HCT116 (cell line): ENCODE results near the gene ARHGAP40. TPM values are rescaled to one million over a fixed set of nuclear protein-coding genes. Genes with fewer than 3 reads are reported as not detected.

ENCODE experiments used
- ATAC-seq: fragments of 200-7000 bp; cut with Tn5 transposase; 2 replicates; pipeline ENCODE4 v1.9.1; 2020; ENCODE audit warnings: mild to moderate bottlenecking, moderate library complexity
- BruUV-seq: library from RNA; stranded (reverse); fragments of 400-500 nt; replicated peaks from 2 replicates; lab custom pipeline; 2021; lab: Mats Ljungman, UMichigan
- CTCF ChIA-PET: fragments of 300-600 bp; sonication (Branson Sonifier 250); formaldehyde crosslinking; loops from one replicate; lab custom pipeline; 2021; ENCODE audit warnings: antibody characterized with exemption; lab: Charles Lee
- POLR2A ChIA-PET: fragments of 300-600, 350-600 bp; sonication (Branson Sonifier 250); formaldehyde crosslinking; loops from one replicate; lab custom pipeline; 2021; ENCODE audit warnings: antibody characterized with exemption; lab: Charles Lee
- RAD21 ChIA-PET, 2 experiments: fragments of 300-600 bp; sonication (Branson Sonifier 250); formaldehyde crosslinking; loops; one replicate each; lab custom pipeline; 2023; ENCODE audit warnings: low total read pairs in 2 of 2; ENCODE audit not compliant: uncharacterized antibody in 2 of 2, unreplicated experiment in 2 of 2, low non-redundant PET in 1 of 2; lab: Charles Lee
- DNase-seq: peaks from one replicate; pipeline ENCODE4 v3.0.0-alpha.2; 2010; ENCODE audit warnings: low read depth, low spot score
- H2AFZ ChIP-seq: fragments of 200-600 bp; shearing (Covaris generic), sonication (generic); 2 replicates; pipeline ENCODE4 v1.6.1; 2017; ENCODE audit warnings: low read depth, mixed run types, mixed read lengths, antibody characterized with exemption, low read length; ENCODE audit not compliant: poor library complexity, severe bottlenecking
- H3K27ac ChIP-seq: 2 replicates; pipeline ENCODE4 v1.5.1; 2012; ENCODE audit warnings: low read depth, low read length
- H3K27me3 ChIP-seq: fragments of 200-600 bp; sonication (generic); 2 replicates; pipeline ENCODE4 v1.6.1; 2016; ENCODE audit warnings: mixed run types, low read length, mixed read lengths; ENCODE audit not compliant: insufficient read depth
- H3K36me3 ChIP-seq, 2 experiments: fragments of 200-500 bp in 1 of 2; fragments of 200-600 bp in 1 of 2; sonication (Bioruptor generic) in 1 of 2; sonication (generic) in 1 of 2; 2 replicates each; pipeline versions ENCODE4 v1.5.1 to v1.6.1; 2014 to 2016; ENCODE audit warnings: low read length in 2 of 2, inconsistent platforms in 1 of 2, mixed read lengths in 1 of 2, mixed run types in 1 of 2; ENCODE audit not compliant: insufficient read depth in 2 of 2, control insufficient read depth in 1 of 2
- H3K4me1 ChIP-seq, 2 experiments: fragments of 200-600 bp in 1 of 2; sonication (generic) in 1 of 2; 2 replicates each; pipeline versions ENCODE4 v1.5.1 to v1.6.1; 2012 to 2017; ENCODE audit warnings: low read length in 2 of 2, inconsistent platforms in 1 of 2, mild to moderate bottlenecking in 1 of 2, mixed read lengths in 1 of 2, mixed run types in 1 of 2, moderate library complexity in 1 of 2; ENCODE audit not compliant: insufficient read depth in 2 of 2, control insufficient read depth in 1 of 2
- H3K4me2 ChIP-seq: fragments of 200-600 bp; sonication (generic); 2 replicates; pipeline ENCODE4 v1.6.1; 2017; ENCODE audit warnings: mixed run types, low read length, mixed read lengths
- H3K4me3 ChIP-seq, 2 experiments: fragments of 200-600 bp in 1 of 2; sonication (generic) in 1 of 2; replicated peaks in 1 of 2; 2 replicates each; pipeline ENCODE4 v1.5.1; 2011 to 2016; ENCODE audit warnings: low read length in 2 of 2, control low read depth in 1 of 2, low read depth in 1 of 2, mild to moderate bottlenecking in 1 of 2, mixed read lengths in 1 of 2, mixed run types in 1 of 2
- H3K79me2 ChIP-seq: fragments of 200-600 bp; sonication (generic); 2 replicates; pipeline ENCODE4 v1.6.1; 2017; ENCODE audit warnings: mild to moderate bottlenecking, mixed run types, low read length, moderate library complexity, mixed read lengths; ENCODE audit not compliant: insufficient read depth
- H3K9ac ChIP-seq: fragments of 200-600 bp; sonication (generic); 2 replicates; pipeline ENCODE4 v1.6.1; 2016; ENCODE audit warnings: low read length, mixed read lengths
- H3K9me2 ChIP-seq: fragments of 200-600 bp; sonication (generic), shearing (Covaris generic); 2 replicates; pipeline ENCODE4 v1.6.1; 2017; ENCODE audit warnings: mixed run types, mild to moderate bottlenecking, moderate library complexity; ENCODE audit not compliant: insufficient read depth
- H3K9me3 ChIP-seq, 2 experiments: fragments of 200-500 bp in 1 of 2; fragments of 200-600 bp in 1 of 2; sonication (Bioruptor generic) in 1 of 2; sonication (generic) in 1 of 2; 2 replicates each; pipeline ENCODE4 v1.6.1; 2014 to 2017; ENCODE audit warnings: low read length in 2 of 2, mixed read lengths in 2 of 2, inconsistent platforms in 1 of 2, low read depth in 1 of 2, mild to moderate bottlenecking in 1 of 2, mixed run types in 1 of 2, moderate library complexity in 1 of 2; ENCODE audit not compliant: control insufficient read depth in 1 of 2, insufficient read depth in 1 of 2
- H4K20me1 ChIP-seq: fragments of 200-600 bp; sonication (generic), shearing (Covaris generic); 2 replicates; pipeline ENCODE4 v1.6.1; 2017; ENCODE audit warnings: mixed run types, mild to moderate bottlenecking, moderate library complexity; ENCODE audit not compliant: insufficient read depth
- ATF3 ChIP-seq: IDR thresholded peaks from 2 replicates; pipeline ENCODE4 v1.6.1; 2012
- POLR2AphosphoS5 ChIP-seq: IDR thresholded peaks from 2 replicates; pipeline ENCODE4 v1.6.1; 2011; ENCODE audit warnings: mild to moderate bottlenecking, low read depth, low read length, moderate library complexity
- RAD21 ChIP-seq: IDR thresholded peaks from 2 replicates; pipeline ENCODE4 v1.6.1; 2012; ENCODE audit warnings: low read depth, mild to moderate bottlenecking
- SIN3A ChIP-seq: IDR thresholded peaks from 2 replicates; pipeline ENCODE4 v1.6.1; 2012; ENCODE audit warnings: low read depth
- SP1 ChIP-seq: IDR thresholded peaks from 2 replicates; pipeline ENCODE4 v1.6.1; 2012; ENCODE audit warnings: low read depth
- SRF ChIP-seq: IDR thresholded peaks from 2 replicates; pipeline ENCODE4 v1.6.1; 2012; ENCODE audit warnings: low read depth
- ZNF274 ChIP-seq: fragments of 200-500 bp; sonication (Bioruptor generic); IDR thresholded peaks from 2 replicates; pipeline ENCODE4 v1.6.1; 2014; ENCODE audit warnings: mild to moderate bottlenecking, low read depth, low read length, inconsistent platforms
- intact Hi-C: fragments of 100-400 bp; cut with micrococcal nuclease; formaldehyde crosslinking; loops from 2 replicates; pipeline ENCODE4 v1.10.0; 2022
- total RNA-seq: library from RNA; stranded (reverse); gene quantifications from one replicate; pipeline ENCODE4 v1.2.1, GENCODE V29; 2021; ENCODE audit not compliant: unreplicated experiment
- TF ChIP-seq, protein P1 (sequence below): IDR thresholded peaks from 2 replicates; pipeline ENCODE4 v1.6.1; 2012

Gene ARHGAP40
- total RNA-seq, 1 experiment from 2014 or later, result 3.4 TPM

DNA sequence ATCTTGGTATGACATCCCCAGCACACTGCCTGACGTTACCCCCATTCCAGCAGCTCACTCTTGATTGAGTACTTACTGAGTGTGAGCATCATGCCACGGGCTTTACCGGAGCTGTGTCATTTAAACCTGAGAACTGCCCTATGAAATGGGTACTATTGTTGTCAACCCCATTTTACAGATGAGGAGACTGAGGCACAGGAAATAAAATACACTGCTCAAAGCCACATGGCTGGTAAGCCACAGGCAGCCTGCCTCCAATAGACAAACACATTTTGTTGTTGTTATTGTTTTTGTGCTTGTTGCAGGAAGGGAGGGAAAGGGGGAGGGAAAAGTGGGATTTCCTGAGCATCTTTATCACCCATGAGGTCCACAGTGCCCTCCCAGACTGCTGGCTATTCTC lies 69.2 kb downstream of the ARHGAP40 start:
- H3K4me1 ChIP-seq, result no peaks in the 10 kb centered on the region
- no TSS peak for BruUV-seq
- H3K79me2 ChIP-seq, result no peaks in the 10 kb centered on the region
- no peaks in the 10 kb centered on the region for H3K9me2 ChIP-seq
- H3K9me3 ChIP-seq, result no peaks in the 10 kb centered on the region
- intact Hi-C loops, result no loop called here
- no peak overlapping the region for H3K9ac ChIP-seq
- peaks cover 17% of the 10 kb centered on the region; the same call in 1 of the 2 replicates for H3K27me3 ChIP-seq
- TF ChIP-seq SRF, result no peak
- TF ChIP-seq POLR2AphosphoS5, result no peak
- no peak for TF ChIP-seq ZNF274
- H3K36me3 ChIP-seq, result no peaks in the 10 kb centered on the region
- H3K4me2 ChIP-seq, result no peak overlapping the region
- DNase-seq, result no peak
- POLR2A ChIA-PET, result no interaction called here
- RAD21 ChIA-PET, result no interaction called here
- no peak for ATAC-seq
- no peak overlapping the region for H3K4me3 ChIP-seq
- H3K27ac ChIP-seq, result no peak overlapping the region
- H4K20me1 ChIP-seq, result no peaks in the 10 kb centered on the region
- no peak overlapping the region for H2AFZ ChIP-seq
- CTCF ChIA-PET, result interaction anchor here (1.2 kb wide), 1 partner anchor 12 kb away, joined by 5 read pairs; no protein-coding TSS in a partner anchor

GRCh38 chr20:38671186-38671585 lies 69.6 kb downstream of the ARHGAP40 start:
- H3K27ac ChIP-seq, result no peak overlapping the region
- RAD21 ChIA-PET, result interaction anchor here in 1 of 2 experiments (0.6 kb wide), 1 partner anchor 69 kb away, joined by 4 read pairs; no protein-coding TSS in a partner anchor
- no peaks in the 10 kb centered on the region for H3K9me3 ChIP-seq
- H3K79me2 ChIP-seq, result no peaks in the 10 kb centered on the region
- CTCF ChIA-PET, result interaction anchor here (1.2 kb wide), 1 partner anchor 12 kb away, joined by 5 read pairs; no protein-coding TSS in a partner anchor
- no peaks in the 10 kb centered on the region for H3K36me3 ChIP-seq
- H3K4me2 ChIP-seq, result no peak overlapping the region
- no peak for DNase-seq
- H2AFZ ChIP-seq, result no peak overlapping the region
- POLR2A ChIA-PET, result no interaction called here
- H3K9ac ChIP-seq, result no peak overlapping the region
- TF ChIP-seq SIN3A, result no peak
- TF ChIP-seq ATF3, result no peak
- no peak for TF ChIP-seq RAD21
- TF ChIP-seq SP1, result no peak
- TF ChIP-seq, protein P1, sequence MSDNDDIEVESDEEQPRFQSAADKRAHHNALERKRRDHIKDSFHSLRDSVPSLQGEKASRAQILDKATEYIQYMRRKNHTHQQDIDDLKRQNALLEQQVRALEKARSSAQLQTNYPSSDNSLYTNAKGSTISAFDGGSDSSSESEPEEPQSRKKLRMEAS, result no peak
- no peak for ATAC-seq
- intact Hi-C loops, result no loop called here
- no peaks in the 10 kb centered on the region for H4K20me1 ChIP-seq
- no peak overlapping the region for H3K4me3 ChIP-seq
- H3K9me2 ChIP-seq, result no peaks in the 10 kb centered on the region
- no peaks in the 10 kb centered on the region for H3K4me1 ChIP-seq
- no TSS peak for BruUV-seq
- H3K27me3 ChIP-seq, result peaks cover 17% of the 10 kb centered on the region; the same call in 1 of the 2 replicates
